ENCODE results near the gene ENDOD1.

DNA sequence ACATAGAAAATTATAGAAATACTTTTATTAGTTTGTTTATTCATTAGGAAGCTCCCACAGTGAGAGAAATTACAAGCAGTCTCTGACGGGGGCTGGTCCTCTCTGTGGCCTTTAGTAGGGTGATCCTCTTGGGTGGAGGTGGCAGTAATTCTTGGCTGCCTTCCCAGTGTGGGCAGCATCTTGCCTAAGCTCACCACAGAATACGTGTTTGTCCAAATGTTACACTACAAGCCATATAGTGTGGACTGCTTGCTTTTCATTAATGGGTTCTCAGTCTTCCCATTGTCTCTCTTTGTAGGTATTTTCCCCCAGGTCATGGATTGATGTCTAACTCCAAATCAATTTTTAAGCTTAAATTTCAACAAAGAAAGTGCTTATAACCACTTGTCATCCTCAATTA, 43.3 kb downstream of the ENDOD1 start:
- TF ChIP-seq, protein P1, sequence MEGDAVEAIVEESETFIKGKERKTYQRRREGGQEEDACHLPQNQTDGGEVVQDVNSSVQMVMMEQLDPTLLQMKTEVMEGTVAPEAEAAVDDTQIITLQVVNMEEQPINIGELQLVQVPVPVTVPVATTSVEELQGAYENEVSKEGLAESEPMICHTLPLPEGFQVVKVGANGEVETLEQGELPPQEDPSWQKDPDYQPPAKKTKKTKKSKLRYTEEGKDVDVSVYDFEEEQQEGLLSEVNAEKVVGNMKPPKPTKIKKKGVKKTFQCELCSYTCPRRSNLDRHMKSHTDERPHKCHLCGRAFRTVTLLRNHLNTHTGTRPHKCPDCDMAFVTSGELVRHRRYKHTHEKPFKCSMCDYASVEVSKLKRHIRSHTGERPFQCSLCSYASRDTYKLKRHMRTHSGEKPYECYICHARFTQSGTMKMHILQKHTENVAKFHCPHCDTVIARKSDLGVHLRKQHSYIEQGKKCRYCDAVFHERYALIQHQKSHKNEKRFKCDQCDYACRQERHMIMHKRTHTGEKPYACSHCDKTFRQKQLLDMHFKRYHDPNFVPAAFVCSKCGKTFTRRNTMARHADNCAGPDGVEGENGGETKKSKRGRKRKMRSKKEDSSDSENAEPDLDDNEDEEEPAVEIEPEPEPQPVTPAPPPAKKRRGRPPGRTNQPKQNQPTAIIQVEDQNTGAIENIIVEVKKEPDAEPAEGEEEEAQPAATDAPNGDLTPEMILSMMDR (conservative IDR thresholded peaks at IDR 0.05) = no peak
- no peak for TF ChIP-seq ZFX (IDR thresholded peaks at IDR 0.05)
